GM19193 (cell line): Measurements from ENCODE around the gene THYN1.

Experiments
- POLR2A ChIP-seq: IDR thresholded peaks from 4 replicates; pipeline ENCODE4 v1.6.1; 2011; ENCODE audit not compliant: insufficient read depth, insufficient read length; ENCODE audit errors: extremely low read depth

Gene THYN1

GRCh38 chr11:134242376-134242775 is 10.8 kb downstream of the THYN1 start:
- TF ChIP-seq POLR2A: no peak

DNA sequence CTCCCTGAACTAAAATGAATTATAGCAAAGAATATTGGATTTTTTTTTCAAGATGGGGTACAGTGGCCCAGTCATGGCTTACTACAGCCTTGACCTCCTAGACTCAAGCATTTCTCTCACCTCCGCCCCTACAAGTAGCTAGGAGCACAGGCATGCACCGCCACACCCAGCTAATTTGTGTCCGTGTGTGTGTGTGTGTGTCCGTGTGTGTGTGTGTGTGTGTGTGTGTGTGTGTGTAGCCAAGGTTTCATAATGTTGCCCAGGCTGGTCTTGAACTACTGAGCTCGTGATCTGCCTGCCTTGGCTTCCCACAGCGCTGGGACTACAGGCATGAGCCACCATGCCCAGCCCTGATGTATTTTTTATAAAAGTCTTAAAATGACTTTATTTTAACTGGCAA is 12.6 kb downstream of the THYN1 start:
- TF ChIP-seq POLR2A: no peak

DNA sequence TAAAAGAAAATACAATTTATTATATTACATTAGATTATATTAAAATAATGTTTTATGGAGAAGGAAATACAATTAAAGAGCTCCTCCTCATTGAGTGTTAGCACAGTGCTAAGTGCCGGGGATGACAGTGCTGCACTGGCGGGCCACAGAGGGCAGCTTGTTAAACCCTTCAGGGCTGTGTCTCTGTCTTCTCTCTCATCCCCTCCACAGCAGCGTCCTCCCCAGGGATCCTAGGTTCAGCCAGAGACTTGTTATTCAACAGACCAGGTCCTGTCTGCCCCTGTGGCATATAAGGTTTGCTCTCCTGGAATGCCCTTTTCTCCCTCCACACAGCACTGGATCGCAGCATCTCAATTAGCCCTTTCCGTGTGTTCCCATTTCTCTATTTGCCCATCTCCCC is 14.2 kb downstream of the THYN1 start:
- TF ChIP-seq POLR2A: no peak

GRCh38 chr11:134237557-134237922 is 15.6 kb downstream of the THYN1 start:
- no peak for TF ChIP-seq POLR2A

GRCh38 chr11:134236834-134237556 is 16.2 kb downstream of the THYN1 start:
- no peak for TF ChIP-seq POLR2A

GRCh38 chr11:134235399-134235798 is 17.8 kb downstream of the THYN1 start:
- TF ChIP-seq POLR2A: no peak

DNA sequence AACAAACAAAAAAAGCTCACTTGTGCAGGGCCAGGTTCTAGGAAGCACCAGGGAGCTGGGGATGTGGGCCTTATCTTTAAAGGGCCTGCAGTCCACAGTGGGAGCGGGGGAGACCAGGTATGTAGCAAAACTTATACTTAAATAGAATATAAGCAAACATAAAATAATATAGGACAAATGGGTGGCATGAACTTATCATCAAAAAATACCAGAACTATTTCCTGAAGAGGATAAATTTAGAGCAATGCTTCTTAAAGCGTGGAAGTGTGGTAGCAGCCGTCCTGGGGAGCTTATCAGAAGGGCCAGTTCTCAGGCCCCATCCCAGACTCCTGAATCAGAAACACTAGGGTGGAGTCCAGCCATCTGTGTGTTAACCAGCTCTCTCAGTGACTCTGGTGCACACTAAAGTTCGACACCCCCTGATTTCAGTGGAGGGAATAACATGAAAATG is 19.4 kb downstream of the THYN1 start:
- TF ChIP-seq POLR2A: no peak

DNA sequence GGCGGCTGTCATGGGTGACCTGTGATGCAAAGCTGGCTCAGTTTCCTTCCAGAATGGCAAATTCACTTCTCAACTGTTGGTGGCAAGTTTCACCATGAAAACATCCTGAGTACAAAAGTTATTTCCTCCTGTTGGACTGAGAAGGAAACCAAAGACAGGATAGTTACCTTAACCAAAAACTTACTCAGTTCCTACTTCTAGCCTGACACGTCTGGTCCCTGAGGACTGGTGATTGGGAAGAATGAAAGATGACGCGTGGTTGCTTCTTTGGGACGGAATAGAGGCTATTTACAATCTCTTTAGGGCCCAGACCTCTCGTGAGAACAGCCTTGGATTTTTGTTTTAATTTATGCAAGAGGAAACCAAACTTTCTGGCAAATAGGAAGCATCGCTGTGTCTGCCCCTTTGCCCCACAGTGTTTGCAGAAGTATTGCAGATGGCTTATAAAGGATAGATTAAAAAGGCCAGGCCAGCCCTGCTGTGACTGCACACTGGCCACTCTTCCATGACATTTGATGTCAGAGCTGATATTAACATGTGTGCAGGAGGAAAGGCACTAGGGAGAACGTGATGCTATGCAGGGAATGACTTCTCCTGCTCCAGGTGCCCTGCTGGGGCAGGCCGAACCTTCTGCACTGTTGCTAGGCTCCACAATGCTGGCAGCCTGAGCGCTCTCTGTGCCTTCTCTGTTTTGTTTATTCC is 21.0 kb downstream of the THYN1 start:
- no peak for TF ChIP-seq POLR2A

- no peak for TF ChIP-seq POLR2A
Observed at GRCh38 chr11:134230339-134230738, 22.8 kb downstream of the THYN1 start.

DNA sequence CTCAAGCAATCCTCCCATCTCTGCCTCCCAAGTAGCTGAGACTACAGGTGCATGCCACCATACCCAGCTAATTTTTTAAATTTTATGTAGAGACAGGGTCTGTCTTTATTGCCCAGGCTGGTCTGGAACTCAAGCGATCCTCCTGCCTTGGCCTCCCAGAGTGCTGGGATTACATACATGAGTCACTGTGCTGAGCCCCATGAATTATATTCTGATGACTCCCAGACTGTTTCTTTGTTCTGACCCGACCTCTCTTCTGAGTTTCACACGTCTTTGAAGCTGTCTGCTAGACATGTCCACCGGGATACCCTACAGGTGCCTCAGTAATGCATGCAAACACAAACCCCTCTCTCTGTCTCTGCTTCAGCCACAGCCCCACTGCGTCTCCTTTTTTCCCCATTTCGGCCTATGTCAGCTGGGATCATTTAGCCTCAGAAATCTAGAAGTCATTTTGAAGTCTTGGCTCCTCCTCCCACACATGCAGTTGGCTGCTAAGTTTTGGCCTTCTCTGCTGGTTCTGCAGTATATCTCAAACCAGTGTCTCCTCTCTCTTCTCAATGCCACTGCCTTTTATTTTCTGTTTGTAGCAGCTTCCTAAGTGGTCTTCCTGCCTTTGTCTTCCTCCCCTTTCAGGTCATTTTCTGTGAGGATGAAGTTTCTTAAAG is 23.9 kb downstream of the THYN1 start:
- no peak for TF ChIP-seq POLR2A

DNA sequence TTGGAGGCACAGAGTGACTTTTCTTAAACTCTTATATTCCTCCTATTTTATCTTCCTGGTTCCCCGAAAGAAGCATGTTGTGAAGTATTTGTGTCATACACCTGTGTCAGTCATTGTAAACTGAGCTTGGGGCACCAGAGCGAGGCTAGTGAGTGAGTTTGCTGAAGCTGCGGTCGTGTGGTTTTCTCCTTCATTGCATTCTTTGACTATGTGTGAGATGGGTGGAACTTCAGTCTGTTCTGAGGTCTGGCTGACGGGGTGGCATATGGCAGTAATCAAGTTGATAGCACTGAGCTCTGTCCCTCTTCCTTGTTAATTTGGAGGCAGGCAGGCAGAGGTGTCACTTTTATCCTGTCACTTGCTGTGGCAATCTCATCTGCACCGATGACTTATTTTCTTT is 24.5 kb downstream of the THYN1 start:
- TF ChIP-seq POLR2A: no peak

DNA sequence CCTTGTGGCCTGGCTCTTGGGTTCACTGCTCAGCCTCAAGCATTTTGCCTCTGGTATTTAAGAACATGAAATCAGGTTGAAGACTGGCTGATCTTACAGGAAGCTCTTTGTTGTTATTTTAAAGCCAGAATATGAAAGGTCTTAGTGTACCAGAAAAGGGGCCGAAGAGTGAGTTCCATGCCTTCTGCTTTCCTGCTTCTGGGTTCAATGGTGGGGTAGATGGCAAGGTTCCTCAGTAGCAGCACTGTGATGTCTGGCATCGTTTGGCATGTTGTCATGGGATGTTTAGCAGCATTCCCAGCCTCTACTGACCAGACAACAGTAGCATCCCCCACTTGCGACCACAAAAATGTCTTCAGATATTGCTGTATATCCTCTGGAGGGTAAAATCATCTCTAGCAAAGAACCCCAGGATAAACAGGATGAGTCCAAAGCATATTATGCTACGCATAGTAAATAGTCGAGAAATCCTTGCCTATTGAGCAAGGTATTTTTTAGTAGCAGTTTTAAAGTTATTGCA is 26.3 kb downstream of the THYN1 start:
- no peak for TF ChIP-seq POLR2A

DNA sequence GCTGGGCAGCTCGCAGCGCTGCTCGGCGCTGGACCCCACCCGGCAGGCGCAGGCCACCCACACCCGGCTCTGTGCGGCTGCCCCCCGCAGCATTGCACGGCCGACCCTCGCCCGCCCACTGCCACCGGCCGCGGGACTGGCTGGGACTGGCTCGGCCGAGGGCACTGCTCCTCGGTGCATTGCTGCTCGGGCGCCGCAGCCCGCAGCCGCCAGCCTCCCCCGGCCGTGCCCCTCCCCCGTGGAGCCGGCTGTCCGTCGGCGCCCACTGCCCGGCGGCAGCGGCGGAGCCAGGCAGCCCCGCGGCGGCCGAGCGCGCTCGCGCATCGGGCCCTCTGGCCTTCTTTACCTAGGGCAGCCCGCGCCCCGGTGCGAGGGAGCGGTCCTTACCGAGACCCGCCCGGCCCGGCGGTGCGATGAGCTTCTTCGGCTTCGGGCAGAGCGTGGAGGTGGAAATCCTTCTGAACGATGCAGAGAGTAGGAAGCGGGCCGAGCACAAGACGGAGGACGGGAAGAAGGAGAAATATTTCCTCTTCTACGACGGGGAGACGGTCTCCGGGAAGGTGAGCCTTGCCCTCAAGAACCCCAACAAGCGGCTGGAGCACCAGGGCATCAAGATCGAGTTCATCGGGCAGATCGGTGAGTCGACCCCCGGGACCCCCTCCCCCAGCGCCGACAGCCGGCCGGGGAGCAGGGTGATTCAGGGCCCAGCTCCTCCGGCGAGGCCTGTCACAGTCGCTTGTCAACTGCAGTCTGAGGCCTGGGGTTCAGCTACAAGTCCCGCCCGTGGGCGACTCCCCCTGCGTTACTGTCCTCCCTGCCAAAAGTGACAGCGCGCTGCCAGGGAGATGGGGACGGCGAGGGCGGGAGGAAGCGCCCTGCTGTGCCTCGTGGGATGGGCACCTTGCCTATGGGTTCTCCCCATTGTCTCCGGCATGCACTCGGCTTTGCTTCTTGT is 28.2 kb downstream of the THYN1 start:
- TF ChIP-seq POLR2A: peak; percentile 42

DNA sequence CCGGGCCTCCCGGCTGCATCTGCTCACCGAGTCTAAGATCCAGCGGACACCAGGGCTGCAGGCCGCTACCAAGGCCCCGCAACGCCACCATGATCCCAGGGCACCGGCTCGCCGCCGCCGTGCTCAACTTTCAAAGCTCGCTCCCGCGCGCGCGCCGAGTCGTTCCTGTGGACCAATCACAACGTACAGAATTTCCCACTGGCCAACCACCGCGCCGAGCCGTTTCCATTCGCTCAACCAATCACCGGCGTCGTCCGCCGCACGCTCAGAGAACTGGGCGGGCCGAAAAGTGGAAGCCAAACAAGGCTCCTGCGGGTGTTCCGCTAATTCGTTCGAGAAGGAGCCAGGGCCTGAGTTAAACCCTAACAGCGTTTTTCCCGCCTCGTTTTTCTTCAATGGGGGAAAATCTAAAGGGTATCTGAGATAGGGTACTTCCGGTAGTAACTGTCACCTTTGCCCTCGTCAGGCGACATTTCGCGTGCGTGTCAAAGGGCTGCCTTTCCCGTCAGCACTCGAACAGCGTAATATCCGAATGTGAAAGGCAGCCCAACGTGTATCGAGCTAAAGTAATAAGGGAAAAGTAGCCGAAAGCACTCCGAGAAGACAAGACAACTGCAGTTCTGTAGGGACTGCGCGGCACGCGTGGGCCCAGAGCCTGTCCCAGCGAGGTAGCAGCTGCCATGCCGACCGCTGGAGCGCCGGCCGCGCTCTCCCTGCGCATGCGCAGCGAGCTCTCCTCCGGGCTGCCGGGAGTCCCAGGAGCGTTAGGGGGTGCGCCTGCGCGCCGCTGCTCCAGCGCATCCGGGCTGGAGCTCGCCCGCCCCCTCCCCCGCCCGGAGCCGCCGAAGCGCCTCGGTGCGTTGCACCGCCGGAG is 29.1 kb downstream of the THYN1 start, which contains the start of the genes NCAPD3 and VPS26B:
Gene NCAPD3 (minus strand): TSS at position 132 of the 874 bp plus-strand sequence. CDS start 41 bp downstream, at position 91.
Gene VPS26B (plus strand): TSS at position 836 of the 874 bp plus-strand sequence. CDS start 452 bp downstream, outside the sequence.
- TF ChIP-seq POLR2A: peak; percentile 89

GRCh38 chr11:134223121-134223520 is 30.0 kb downstream of the THYN1 start:
- no peak for TF ChIP-seq POLR2A
